HG03575 (cell line): ENCODE measurements around the gene LRRC70.
"Not testable (repeated sequence)": the region's sequence is repeated elsewhere in the genome, so short reads cannot be mapped to it uniquely, and the experiment has no call there.

Experiments
- ATAC-seq: cut with Tn5 transposase; IDR thresholded peaks from one replicate; pipeline ENCODE4 v1.9.1; 2021; ENCODE audit not compliant: unreplicated experiment, insufficient number of reproducible peaks, low FRiP score; ENCODE audit errors: extremely low read depth

Gene LRRC70, protein sequence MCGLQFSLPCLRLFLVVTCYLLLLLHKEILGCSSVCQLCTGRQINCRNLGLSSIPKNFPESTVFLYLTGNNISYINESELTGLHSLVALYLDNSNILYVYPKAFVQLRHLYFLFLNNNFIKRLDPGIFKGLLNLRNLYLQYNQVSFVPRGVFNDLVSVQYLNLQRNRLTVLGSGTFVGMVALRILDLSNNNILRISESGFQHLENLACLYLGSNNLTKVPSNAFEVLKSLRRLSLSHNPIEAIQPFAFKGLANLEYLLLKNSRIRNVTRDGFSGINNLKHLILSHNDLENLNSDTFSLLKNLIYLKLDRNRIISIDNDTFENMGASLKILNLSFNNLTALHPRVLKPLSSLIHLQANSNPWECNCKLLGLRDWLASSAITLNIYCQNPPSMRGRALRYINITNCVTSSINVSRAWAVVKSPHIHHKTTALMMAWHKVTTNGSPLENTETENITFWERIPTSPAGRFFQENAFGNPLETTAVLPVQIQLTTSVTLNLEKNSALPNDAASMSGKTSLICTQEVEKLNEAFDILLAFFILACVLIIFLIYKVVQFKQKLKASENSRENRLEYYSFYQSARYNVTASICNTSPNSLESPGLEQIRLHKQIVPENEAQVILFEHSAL

DNA sequence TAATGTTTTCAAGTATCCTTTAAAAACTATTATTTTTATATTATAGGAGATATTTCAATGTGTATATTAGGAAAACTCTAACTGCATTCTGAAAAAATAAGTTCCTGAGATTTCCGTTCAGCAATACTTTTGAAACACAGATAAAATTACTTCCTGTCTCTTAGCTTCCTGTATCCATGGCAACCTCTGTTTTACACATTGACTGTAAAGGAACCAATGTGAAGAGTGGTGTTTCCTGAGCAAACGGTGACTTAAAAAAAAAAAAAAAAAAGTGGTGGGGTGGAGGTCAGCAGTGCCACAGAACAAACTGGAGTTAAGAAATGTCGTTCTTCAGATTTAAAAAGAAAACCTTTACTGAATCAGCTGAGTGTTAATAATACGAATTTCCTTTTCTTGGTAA, at the start of gene LRRC70:
LRRC70 (plus strand) TSS at position 280 of the 400 bp plus-strand sequence. CDS start 620 bp downstream, outside the sequence.
- ATAC-seq, result peak; percentile 91

DNA sequence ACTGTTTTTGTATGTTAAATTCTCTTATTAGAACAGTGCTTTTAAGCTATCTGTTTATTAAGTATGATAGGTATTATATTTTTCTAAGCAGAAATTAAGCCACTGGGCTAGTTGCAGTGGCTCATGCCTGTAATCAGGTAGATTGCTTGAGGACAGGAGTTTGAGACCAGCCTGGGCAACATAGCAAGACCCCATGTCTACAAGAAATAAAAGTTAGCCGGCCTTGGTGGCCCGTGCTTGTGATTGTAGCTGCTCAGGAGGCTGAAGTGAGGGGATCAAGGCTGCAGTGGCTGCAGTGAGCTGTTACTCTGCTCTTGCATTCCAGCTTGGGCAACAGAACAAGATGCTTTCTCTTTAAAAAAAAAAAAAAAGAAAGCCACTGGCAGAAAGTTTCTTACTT, 45.0 kb upstream of the LRRC70 start:
- ATAC-seq, result no peak

DNA sequence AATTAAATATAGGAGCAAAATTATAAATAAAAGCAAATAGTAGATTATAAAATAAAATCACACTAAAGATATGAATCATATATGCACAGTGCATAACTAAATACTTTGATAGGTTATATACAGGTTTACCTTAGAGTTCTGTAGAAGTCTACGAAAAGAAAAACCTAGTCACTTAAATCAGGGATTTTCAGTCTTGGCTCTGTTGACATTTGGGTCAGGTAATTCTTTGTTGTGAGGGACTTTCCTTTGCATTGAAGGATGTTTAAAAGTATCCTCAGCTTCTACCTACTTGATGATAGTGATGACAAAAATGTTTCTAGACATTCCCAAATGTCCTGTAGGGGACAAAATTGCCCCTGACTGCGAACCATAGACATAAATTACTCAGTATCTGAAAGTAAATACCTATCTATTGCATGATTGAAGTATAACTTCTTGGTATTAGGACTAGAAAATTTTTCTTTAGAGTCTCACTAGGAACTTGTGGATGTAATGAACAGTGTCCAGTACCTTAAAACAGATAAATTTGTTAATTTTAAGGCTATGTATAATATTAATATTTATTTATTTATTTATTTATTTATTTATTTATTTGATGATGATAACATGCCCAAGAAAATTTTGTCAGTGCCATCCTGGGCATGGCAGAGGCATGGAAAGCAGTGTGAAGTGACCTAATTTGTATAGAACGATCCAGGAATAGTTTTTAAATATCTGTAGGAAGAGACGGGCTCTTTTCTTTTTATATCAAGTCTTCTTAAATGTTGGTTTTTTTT, 44.0 kb upstream of the LRRC70 start:
- no peak for ATAC-seq

DNA sequence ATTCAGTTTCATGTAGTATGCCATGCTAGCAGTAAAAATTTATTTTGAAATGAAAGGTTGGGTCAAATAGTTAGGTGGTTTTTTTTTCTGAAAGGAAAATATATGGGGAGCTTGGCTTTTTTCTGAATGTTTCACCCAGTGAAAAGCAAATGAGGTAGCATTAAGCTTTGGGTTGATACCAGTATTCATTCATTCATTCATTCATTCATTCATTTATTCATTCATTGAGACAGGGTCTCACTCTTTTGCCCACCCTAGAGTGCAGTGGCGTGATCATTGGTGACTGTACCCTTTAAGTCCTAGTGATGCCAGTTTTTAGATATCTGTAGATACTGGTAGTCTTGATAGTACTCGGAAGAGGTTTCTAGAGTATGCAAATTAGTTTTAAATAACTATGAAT, 42.4 kb upstream of the LRRC70 start:
- no peak for ATAC-seq

DNA sequence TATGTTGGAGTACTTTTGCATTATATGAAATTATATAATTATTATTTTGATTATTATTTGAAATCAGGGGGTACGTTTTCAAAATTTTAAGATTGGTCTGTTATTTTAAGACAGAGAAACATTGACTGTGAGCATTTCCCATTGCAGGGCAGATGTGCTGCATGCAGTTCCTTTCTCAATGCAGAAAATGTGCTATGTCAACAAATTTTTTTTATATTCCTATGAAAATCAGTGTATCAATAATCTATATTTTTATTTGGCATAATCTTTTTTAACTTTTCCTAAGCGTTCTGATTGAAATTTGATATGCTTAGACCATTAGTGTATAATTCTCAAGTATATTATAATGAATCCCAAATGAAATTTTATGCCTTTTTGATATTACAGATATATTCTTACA, 41.8 kb upstream of the LRRC70 start:
- no peak for ATAC-seq

DNA sequence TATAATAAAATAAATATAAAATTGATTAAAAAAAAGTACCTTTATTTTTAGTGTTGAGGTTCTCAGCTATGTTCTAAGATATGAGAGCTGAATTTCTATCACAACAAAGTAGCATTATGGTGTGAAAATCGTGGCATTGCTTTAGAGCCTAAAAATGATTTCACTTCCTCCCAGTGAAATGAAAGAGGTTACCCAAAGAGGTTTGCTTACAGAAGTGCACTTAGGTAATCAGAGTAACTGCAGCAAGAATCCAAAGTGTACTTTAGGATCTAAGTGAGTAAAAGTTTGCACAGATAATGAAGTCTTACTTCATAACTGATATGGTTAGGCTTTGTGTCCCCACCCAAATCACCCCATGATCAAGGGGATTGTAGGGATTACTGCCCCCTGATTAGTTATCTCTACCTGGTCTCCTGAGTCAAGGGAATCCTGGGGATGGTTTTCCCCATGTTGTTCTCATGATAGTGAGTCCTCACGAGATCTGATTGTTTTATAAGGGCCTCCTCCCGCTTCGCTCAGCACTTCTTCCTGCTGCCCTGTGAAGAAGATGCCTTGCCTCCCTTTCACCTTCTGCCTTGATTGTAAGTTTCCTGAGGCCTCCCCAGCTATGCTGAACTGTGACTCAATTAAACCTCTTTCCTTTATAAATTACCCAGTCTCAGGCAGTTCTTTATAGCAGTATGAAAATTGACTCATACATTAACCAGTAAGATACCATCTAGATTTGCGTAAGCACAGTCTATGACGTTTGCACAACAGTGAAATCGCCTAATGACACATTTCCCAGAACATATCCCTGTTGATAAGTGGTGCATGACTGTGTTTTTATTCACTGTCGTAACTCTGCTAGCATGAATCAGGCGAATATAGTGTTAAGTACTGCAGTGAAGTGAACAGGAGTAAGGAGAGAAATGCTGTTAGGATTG, 40.3 kb upstream of the LRRC70 start:
- no peak for ATAC-seq

DNA sequence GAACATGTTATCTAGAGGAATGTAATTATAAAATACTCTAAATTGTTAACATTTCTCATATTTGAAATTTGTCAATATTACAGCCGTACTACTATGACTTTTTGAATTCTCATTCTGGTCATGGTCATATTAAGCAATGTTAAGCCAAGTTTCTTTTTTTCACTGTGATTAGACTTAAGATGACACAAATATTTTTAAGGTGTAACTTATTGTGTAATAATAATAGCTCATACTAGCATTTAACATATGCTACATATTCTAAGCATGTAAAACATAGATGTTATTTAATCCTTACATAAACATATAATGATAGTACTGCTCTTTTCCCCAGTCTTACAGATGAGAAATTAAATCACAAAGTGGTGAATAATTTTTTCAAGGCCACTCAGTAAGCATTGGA, 35.9 kb upstream of the LRRC70 start:
- no peak for ATAC-seq

DNA sequence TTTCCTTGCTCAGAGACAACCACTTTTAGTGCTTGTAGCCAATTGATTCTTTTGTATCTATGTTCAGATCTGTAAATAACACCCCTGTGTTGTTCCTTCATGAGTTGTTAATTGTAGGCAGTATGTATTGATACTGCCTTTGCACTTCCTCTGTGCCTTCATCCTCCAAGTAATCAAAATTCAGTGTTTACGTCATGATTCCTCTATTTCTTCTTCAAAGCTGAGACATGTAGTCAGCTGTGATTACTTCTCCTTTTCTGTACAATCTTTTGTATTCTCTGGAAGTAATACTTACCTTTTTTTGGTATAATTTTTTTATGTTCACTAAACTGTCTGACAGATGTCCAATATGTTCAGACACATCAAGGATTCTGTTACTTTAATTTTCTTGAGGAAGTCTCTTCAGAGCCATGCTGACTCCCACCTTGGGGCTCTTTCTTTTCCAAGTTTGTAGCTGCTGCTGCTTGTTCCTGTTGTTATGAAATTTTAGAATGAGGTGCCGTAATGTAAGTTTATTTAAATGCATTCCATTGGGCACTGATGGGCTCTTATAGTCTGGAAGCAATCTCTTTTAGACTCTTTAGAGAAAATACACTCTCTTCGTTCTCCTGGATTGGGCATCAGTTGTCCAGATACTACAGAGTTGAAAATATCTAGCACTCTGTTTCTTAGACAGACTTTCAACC, 30.5 kb upstream of the LRRC70 start:
- ATAC-seq, result no peak

DNA sequence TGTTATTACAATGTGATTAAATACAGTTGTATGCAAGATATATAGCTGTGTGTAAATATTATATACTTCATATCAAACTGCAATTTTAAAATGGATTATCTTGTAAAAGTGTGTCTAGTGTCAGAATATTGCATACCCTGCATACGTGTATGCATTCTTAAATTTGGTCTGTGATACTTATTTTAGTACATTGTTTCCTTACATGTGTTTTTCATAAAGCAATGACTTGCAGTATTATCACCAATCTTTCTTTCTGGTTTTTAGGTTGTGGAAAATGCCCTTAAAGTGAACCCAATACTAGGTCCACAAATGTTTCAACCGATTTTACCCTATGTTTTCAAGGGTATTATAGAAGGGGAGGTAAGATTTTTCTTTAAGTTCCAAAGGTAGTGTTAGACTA, 28.5 kb upstream of the LRRC70 start:
- ATAC-seq, result no peak

DNA sequence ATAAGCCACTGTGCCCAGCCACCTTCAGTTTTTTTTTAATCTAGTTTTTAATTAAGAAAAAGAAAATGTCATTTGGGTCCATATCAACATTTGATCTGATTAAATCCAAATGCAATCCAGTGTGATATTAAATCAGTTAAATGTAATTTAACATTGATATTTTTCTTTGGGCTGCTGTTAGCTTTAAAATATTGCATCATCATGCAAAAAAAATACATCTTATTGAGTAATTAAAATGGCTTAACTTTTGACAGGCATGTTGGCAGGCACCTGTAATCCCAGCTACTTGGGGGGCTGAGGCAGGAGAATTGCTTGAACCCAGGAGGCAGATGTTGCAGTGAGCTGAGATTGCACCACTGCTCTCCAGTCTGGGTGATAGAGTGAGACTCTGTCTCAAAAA, 22.7 kb upstream of the LRRC70 start:
- no peak for ATAC-seq

DNA sequence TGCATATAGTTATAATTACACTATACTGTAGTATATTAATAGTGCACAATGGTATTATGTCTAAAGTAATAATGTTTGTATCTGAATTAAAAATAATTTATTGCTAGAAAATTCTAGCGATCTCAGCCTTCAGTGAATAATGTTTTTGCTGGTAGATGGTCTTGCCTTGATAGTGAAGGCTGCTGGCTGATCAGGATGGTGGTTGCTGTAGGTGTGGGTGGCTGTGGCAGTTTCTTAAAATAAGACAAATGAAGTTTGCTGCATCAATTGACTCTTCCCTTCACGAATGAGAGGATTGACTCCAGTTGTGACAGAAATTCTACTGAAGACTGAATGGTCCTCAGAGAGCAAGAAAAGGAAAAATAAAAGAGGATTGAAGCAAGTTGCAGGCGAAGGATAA, 19.7 kb upstream of the LRRC70 start:
- ATAC-seq, result no peak

DNA sequence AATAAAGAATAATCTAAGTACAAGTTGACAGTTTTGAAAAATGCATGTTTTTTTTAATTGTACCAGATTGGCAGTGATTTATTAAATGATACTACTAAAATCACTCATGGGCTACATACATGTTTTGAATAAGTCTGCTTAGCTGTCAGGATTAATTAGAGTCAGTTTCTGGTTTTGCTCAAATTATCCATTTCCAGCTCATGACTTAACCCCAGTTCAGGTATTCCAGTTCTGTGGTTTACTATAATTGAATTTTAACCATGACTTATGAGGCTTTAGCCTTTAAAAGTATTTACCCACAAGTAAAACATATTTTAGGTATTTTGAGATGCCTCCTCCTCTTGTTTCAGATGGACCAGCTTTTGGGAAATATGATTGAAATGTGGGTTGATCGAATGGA, 17.8 kb upstream of the LRRC70 start:
- ATAC-seq, result no peak

DNA sequence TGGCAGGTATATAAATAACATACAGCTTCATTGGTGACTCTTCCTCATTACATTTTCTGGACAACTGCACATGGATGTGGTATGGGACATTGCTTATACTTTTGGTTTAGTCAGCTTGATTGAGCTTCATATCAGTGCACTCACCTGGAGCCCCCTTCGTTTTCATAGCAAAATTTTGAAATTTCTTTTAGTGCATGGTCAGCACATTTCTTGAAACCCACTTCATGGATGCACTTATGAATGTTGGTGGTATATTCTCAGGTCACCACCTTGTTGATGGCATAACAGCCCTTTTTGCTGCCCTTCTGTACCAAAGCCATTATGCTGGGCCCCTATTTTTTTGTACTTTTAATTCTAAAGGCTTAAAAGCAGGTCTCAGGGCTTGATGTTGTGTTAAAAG, 16.7 kb upstream of the LRRC70 start:
- ATAC-seq, result no peak

DNA sequence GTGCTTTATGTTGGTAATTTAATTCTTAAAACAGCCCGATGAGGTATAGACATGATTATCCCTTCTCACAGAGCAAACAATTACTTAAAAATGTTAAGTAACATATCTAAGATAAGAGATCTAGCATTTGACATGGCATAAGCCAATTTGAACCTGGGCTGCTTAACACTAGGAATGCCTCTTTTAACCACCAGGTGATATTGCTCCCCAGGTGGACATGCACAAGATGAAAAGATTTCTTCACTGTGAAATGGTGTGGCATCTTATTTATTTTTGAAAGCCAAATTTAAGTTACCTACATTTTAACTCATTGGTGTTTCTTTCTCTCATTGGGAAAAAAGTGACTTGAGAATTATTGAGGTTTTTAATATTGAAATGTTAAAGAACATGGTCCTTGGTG, 15.8 kb upstream of the LRRC70 start:
- ATAC-seq, result no peak

DNA sequence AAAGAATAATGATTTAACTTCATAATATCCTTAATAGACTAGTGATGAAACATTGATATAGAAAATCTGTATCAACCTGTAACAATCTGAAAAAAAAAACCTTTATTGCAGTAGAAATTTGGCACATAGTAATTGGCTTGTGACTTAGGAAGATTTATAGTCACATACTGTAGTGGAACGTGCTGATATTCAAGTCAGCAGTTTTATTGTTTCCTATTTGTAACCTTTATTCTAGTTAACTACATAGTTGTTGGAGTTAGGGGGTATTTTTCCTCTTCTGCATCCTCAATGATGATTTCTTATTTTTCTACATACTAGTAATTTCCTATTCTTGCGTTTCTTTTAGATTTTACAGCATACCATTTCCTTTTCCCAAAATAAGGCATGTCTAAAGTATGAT, 14.5 kb upstream of the LRRC70 start:
- no peak for ATAC-seq

DNA sequence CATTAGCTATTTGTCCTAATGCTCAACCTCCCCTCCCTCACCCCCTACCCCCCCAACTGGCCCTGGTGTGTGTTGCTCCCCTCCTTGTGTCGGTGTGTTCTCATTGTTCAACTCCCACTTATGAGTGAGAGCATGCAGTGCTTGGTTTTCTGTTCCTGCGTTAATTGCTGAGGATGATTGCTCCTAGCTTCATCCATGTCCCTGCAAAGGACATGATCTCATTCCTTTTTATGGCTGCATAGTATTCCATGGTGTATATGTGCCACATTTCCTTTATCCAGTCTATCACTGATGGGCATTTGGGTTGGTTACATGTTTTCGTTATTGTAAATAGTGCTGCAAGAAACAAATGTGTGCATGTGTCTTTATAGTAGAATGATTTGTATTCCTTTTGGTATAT, 12.9 kb upstream of the LRRC70 start:
- ATAC-seq, result not testable (repeated sequence)

DNA sequence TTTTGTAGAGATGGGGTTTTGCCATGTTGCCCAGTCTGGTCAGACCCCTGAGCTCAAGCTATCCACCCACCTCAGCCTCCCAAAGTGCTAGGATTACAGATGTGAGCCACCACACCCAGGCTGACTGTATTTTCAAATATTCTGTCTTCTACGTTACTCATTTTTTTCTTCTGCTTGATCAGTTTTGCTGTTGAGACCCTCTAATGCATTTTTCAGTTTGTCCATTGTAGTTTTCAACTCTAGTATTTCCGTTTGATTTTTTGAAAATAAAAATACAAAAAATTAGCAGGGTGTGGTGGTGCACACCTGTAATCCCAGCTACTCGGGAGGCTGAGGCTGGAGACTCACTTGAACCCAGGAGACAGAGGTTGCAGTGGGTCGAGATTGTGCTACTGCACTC, 10.5 kb upstream of the LRRC70 start:
- ATAC-seq, result no peak

DNA sequence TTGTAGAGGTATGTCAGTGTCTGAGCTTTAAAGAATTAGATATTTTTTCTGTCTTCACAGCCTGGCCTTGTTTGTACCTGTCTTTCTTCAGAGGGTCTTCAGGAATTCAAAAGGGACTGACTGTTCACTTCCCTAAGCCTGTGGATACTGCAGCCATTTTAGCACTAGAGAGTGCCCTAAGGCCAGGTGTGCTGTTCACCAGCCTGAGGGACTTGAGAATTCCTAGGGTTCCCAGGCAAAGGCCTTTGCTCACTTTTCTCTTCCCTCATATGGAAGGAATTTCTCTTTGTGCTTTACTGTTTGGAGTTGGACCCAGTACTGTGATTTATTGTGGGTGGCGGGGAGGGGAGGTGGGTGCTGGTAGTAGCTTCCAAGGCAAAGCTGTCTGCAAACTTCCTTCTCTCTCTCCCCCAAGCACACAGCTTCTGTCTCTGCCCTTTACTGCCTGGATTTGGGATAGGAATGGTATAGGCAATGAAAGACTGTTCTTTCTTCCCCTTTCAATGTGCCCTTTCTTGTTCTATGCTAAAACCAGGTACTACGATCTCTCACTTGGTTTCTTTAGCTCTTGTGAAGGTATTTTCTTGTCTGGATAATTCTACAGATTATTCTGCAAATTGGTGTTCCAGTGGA, 9.7 kb upstream of the LRRC70 start:
- ATAC-seq, result no peak
